Sigmoid colon (tissue), 4 donors: ENCODE measurements around the gene TMTC1.

ENCODE experiments used
- EP300 ChIP-seq, 4 donors: sonication (generic); formaldehyde crosslinking; IDR thresholded peaks; one replicate each; pipeline ENCODE4 v1.6.1; 2017; ENCODE audit warnings: antibody characterized with exemption in 4 of 4
- POLR2A ChIP-seq, 2 donors: fragments of 450-650 bp; IDR thresholded peaks; one replicate each; pipeline ENCODE4 v1.6.1; 2016; ENCODE audit warnings: antibody characterized with exemption in 2 of 2, mild to moderate bottlenecking in 2 of 2, moderate library complexity in 2 of 2
- TF ChIP-seq, protein P1 (sequence below), 4 experiments: fragments of 450-650 bp in 3 of 4; fragments of 200-600 bp in 1 of 4; IDR thresholded peaks; one replicate each; pipeline ENCODE4 v1.5.1; 2016 to 2019; ENCODE audit warnings: antibody characterized with exemption in 4 of 4, mild to moderate bottlenecking in 3 of 4, moderate library complexity in 2 of 4

DNA sequence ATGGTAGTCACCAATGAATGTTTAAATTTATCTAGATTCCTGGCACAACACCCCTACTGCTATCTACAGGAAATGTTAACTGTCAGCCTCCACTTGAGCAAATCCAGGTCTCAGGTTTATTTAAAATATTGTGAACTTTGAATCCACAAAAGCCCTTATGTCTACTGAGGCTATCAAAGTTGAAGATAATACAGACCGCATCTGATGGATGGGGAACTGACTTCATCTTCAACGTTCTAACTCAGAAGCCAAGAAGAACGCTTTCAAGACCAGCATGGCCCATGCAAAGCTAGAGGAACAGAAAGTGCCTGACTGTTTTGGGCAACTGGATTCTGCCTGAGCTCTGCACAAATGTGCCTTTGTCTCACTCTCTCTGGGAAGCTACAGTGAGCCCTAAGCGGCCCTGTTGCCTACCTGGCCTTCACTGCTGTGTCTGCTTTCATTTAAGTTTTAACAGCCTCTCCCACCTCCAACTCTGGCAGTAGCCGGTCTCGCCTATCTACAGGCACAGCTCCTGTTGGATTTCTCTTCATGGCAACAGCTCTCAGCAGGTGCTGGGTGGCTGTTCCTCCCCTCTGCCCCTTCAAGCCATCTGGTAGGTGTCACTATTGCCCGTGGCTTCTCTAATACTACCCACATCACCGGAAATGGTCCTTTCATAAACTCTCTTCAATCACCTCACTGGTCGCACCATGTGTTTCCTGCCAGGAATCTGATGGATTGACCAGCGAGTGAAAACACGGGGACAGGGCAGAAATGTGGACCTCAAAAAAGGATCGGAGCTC, 174.1 kb downstream of the TMTC1 start:
- TF ChIP-seq, protein P1, sequence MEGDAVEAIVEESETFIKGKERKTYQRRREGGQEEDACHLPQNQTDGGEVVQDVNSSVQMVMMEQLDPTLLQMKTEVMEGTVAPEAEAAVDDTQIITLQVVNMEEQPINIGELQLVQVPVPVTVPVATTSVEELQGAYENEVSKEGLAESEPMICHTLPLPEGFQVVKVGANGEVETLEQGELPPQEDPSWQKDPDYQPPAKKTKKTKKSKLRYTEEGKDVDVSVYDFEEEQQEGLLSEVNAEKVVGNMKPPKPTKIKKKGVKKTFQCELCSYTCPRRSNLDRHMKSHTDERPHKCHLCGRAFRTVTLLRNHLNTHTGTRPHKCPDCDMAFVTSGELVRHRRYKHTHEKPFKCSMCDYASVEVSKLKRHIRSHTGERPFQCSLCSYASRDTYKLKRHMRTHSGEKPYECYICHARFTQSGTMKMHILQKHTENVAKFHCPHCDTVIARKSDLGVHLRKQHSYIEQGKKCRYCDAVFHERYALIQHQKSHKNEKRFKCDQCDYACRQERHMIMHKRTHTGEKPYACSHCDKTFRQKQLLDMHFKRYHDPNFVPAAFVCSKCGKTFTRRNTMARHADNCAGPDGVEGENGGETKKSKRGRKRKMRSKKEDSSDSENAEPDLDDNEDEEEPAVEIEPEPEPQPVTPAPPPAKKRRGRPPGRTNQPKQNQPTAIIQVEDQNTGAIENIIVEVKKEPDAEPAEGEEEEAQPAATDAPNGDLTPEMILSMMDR (IDR thresholded peaks at IDR 0.05): no peak
- TF ChIP-seq POLR2A (IDR thresholded peaks at IDR 0.05): no peak
- no peak for TF ChIP-seq EP300 (IDR thresholded peaks at IDR 0.05)
